RWPE1 (cell line): Measurements from ENCODE around the gene ADGRE1.

Experiments
- CTCF ChIA-PET: fragments of 350-600 bp; sonication (Branson Sonifier 250); formaldehyde crosslinking; extraction: SDS; loops from one replicate; lab custom pipeline; 2021; lab: Yijun Ruan, JAX
- POLR2A ChIA-PET: fragments of 400-600 bp; formaldehyde crosslinking; extraction: SDS; loops from one replicate; lab custom pipeline; 2020; ENCODE audit warnings: antibody characterized with exemption; ENCODE audit not compliant: low non-redundant PET; lab: Yijun Ruan, JAX
- DNase-seq: peaks from one replicate; pipeline ENCODE4 v3.0.0; 2012; ENCODE audit warnings: low spot score
- H3K27ac ChIP-seq: fragments of 450-650 bp; 2 replicates; pipeline ENCODE4 v1.5.1; 2017
- TF ChIP-seq, protein P1 (sequence below): fragments of 450-650 bp; conservative IDR thresholded peaks from 2 replicates; pipeline ENCODE4 v1.5.1; 2017; ENCODE audit warnings: low read depth, mild to moderate bottlenecking

Gene ADGRE1

DNA sequence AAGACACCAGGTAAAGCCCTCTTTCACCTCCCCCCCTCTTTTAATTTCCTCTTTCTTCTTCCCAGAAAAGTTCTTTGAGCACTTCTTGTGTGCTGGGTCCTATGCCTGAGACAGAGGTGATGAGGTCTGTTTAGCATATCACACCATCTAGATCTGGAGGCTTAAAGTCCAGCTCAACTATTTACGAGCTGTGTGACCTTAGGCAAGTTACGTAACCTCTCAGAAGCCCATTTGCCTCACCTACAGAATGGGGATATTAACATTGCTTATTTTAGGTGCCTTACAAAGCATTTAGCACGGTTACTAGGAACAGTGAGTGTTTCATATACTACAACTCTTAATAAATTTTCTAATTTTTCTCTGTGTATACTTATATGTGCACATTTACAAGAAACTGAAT is 47.7 kb downstream of the ADGRE1 start:
- POLR2A ChIA-PET: no interaction called here
- no peak overlapping the region for H3K27ac ChIP-seq
- DNase-seq: no peak
- CTCF ChIA-PET: interaction anchor here (0.6 kb wide), 1 partner anchor 461 kb away, joined by 3 read pairs; no protein-coding TSS in a partner anchor
- TF ChIP-seq, protein P1, sequence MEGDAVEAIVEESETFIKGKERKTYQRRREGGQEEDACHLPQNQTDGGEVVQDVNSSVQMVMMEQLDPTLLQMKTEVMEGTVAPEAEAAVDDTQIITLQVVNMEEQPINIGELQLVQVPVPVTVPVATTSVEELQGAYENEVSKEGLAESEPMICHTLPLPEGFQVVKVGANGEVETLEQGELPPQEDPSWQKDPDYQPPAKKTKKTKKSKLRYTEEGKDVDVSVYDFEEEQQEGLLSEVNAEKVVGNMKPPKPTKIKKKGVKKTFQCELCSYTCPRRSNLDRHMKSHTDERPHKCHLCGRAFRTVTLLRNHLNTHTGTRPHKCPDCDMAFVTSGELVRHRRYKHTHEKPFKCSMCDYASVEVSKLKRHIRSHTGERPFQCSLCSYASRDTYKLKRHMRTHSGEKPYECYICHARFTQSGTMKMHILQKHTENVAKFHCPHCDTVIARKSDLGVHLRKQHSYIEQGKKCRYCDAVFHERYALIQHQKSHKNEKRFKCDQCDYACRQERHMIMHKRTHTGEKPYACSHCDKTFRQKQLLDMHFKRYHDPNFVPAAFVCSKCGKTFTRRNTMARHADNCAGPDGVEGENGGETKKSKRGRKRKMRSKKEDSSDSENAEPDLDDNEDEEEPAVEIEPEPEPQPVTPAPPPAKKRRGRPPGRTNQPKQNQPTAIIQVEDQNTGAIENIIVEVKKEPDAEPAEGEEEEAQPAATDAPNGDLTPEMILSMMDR: no peak

DNA sequence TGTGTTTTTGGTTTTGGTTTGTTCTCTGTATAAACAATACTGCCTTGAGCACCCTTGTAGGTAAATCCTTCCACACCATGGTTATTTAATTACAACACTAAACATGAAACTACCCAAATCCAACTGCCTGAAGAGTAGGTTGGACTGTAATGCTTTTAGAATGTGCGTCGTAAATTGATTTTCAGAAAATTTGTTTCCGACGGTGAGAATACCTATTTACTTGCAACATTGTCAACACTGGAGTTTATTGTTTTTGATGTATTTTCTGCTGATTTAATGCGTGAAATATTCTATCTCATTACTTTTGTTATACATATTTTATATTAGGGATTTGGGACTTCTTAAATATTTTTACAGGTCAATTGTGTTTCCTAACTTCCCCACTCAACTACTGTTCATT is 48.2 kb downstream of the ADGRE1 start:
- H3K27ac ChIP-seq: no peak overlapping the region
- ChIA-PET CTCF (no interaction called here), POLR2A (no interaction called here)

DNA sequence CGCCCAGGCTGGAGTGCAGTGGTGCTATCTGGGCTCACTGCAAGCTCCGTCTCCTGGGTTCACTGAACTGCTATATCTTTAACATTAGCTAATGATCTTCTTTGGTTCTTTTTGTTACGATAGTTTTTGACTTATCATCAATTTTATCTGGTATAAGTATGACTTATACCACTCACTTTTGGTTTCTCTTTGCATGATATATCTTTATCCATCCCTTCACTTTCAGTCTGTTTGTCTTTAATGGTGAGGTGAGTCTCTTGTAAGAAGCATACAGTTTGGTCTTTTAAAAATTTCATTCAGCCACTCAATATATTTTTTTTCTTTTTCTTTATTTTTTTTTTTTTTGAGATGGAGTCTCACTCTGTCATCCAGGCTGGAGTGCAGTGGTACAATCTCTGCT is 58.4 kb downstream of the ADGRE1 start:
- ChIA-PET CTCF (interaction anchor here (0.7 to 0.9 kb wide), 2 partner anchors 13 to 313 kb away, joined by 4 read pairs; no protein-coding TSS in a partner anchor), POLR2A (no interaction called here)
- no peak for DNase-seq
- no peak overlapping the region for H3K27ac ChIP-seq
- TF ChIP-seq, protein P1: no peak

More for the DNA sequence above, 48.2 kb downstream of the ADGRE1 start:
- TF ChIP-seq, protein P1: no peak
- no peak for DNase-seq

DNA sequence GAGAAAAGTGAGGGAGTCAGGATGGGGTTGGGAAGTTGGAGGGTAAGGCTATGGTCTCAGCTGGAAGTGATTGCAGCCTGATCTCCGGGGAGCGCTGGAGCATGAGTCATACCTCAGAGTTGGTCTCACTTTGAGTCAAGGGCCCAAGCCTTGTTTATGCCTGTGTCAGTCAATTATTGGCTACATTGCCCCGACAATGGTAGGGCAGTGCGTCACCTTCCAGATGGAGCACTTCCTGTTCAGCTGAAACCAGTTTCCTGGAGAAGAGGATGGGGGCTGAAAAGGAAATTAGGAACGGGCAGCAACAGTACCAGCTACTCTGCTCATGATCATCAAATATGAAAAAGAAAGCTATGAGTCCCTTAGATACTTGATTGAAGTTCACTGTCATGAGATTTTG is 60.4 kb downstream of the ADGRE1 start:
- TF ChIP-seq, protein P1: no peak
- H3K27ac ChIP-seq: no peak overlapping the region
- POLR2A ChIA-PET: no interaction called here
- DNase-seq: peak; percentile 44
- CTCF ChIA-PET: interaction anchor here (0.6 to 0.7 kb wide), 2 partner anchors 202 to 427 kb away, joined by 3 to 6 read pairs; no protein-coding TSS in a partner anchor

DNA sequence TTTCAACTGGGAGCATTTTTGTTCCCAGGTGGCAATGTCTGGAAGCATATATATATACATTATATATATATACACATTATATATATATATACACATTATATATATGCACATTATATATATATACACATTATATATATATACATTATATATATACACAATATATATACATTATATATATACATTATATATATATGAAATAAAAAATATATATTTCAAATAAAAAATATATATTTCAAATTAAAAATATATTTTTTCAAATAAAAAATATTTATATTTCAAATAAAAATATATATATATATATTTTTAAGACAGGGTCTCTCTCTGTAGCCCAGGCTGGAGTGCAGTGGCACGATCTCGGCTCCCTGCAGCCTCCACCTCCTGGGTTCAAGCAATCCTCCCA is 61.5 kb downstream of the ADGRE1 start:
- POLR2A ChIA-PET: no interaction called here
- CTCF ChIA-PET: no interaction called here
- TF ChIP-seq, protein P1: no peak
- no peak for DNase-seq
- H3K27ac ChIP-seq: no peak overlapping the region

DNA sequence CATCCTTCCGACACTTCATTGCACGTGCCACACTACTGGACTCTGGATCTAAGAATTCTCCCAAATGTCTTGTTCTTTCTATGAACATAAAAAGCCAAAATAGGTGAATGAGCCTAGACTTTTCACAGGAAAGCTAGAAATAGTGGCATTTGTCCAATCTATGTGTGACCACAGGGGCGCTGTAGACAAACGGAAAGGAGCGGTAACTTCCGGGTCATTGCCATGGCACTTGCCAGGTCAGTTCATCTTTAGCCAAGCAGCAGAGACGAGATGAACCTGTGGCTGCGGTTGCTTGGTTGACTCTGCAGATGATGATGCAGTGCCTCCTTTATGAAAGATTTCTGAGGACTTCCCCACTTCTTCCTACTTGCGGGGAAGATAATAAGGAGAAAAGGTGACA is 65.6 kb downstream of the ADGRE1 start:
- DNase-seq: no peak
- ChIA-PET CTCF (interaction anchor here (1.4 kb wide), 1 partner anchor 10 kb away, joined by 8 read pairs; no protein-coding TSS in a partner anchor), POLR2A (no interaction called here)
- no peak overlapping the region for H3K27ac ChIP-seq
- TF ChIP-seq, protein P1: no peak
